IPS-20b (cell line): ENCODE measurements around the gene PLK3.

Experiments
- H3K27ac ChIP-seq: one replicate; pipeline ENCODE4 v1.5.1; 2013; ENCODE audit warnings: low read length
- H3K27me3 ChIP-seq: 2 replicates; pipeline ENCODE4 v1.6.1; 2013; ENCODE audit warnings: mild to moderate bottlenecking, low read length, inconsistent platforms; ENCODE audit not compliant: insufficient read depth
- H3K36me3 ChIP-seq: 2 replicates; pipeline ENCODE4 v1.6.1; 2013; ENCODE audit warnings: low read depth, mild to moderate bottlenecking, inconsistent platforms, low read length, moderate library complexity; ENCODE audit not compliant: insufficient read depth
- H3K4me1 ChIP-seq: 2 replicates; pipeline ENCODE4 v1.6.1; 2013; ENCODE audit warnings: mild to moderate bottlenecking, control low read depth, inconsistent platforms, low read length, moderate library complexity; ENCODE audit not compliant: insufficient read depth
- H3K4me3 ChIP-seq: 2 replicates; pipeline ENCODE4 v1.5.1; 2013; ENCODE audit warnings: mild to moderate bottlenecking, low read length, inconsistent platforms
- H3K9ac ChIP-seq: 2 replicates; pipeline ENCODE4 v1.6.1; 2013; ENCODE audit warnings: low read depth, mild to moderate bottlenecking, inconsistent platforms, low read length, moderate library complexity
- H3K9me3 ChIP-seq: 2 replicates; pipeline ENCODE4 v1.6.1; 2013; ENCODE audit warnings: mild to moderate bottlenecking, low read depth, low read length, inconsistent platforms; ENCODE audit not compliant: insufficient read depth

Gene PLK3

DNA sequence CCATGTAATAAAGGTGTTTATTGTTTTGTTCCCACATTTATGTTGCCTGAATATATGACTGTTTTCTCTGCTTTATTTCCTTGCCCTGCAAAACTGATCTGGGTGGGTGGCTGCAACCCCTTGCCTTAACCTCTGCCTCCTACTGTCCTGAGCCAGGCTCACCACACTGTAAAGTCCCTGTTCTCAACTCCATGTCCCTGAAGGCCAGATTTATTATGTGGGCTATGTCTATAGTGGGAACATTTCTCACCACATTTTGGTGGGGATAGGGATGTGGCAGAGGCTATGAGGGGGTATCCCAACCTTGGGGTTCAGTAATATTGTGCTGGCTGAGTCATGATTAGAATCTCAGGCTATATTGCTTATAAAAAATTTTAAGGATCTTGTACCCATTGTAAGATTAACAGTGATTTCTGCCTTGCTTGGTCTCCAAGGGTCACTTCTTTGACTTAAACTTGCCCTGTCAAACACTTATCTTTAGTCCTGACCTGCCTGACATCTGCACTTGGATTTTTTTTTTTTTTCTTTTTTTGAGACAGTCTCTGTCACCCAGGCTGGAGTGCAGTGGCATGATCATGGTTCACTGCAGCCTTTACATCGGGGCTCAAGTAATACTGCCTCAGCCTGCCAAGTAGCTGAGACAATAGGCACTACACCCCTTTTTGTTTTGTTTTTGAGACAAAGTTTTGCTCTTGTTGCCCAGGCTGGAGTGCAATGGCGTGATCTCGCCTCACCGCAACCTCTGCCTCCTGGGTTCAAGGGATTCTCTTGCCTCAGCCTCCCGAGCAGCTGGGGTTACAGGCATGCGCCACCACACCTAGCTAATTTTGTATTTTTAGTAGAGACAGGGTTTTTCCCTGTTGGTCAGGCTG is 21.2 kb upstream of the PLK3 start:
- peaks cover 8% of the 10 kb centered on the region; the same call in 1 of the 2 replicates for H3K4me1 ChIP-seq
- no peaks in the 10 kb centered on the region for H3K27me3 ChIP-seq
- H3K4me3 ChIP-seq = no peak overlapping the region; the same call in none of the 2 replicates
- H3K9ac ChIP-seq = peak overlapping the region; percentile 99; the same call in 1 of the 2 replicates
- H3K27ac ChIP-seq = no peak overlapping the region
- H3K9me3 ChIP-seq = no peaks in the 10 kb centered on the region
- H3K36me3 ChIP-seq = peaks cover 56% of the 10 kb centered on the region

DNA sequence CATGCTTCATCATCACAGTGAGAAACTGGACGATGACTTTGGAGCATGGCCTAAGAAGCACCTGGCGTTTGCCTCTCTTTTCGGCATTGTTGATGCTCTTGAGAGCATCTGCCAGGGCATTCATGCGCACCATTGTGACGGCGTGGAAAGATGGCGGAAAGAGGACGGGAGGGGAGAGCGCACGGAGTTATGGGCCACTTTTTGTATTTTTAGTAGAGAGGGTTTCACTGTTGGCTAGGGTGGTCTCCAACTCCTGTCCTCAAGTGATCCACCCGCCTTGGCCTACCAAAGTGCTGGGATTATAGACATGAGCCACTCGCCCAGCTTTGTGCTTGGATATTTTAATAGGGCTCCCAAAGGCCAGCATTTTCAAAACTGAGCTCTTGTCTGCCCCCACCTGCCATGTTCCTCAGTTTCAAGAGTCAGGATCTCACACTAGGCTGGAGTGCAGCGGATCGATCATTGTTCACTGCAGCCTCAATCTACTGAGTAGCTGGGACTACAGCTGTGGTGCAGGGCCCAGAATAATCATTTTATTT is 19.5 kb upstream of the PLK3 start:
- Histone ChIP-seq H3K9ac (no peak overlapping the region), H3K27ac (no peak overlapping the region), H3K9me3 (no peaks in the 10 kb centered on the region)

DNA sequence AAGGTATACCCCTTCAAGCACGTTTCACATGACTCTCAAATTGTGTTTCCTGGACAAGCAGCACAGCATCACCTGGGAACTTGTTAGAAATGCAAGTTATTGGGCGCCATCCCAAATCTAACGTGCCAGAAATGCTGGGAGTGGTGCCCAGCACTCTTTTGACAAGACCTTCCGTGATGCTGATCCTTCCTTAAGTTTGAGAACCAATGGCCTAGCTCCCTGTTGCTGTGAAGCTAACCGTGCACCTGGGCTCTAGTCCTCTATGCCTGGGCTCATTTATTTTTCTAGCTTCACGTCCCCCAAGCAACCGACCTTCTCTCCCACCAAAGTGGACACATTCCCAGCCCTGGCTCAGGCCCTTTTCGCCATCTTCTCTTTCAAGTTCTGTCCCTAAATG is 16.5 kb upstream of the PLK3 start:
- Histone ChIP-seq H3K4me3 (peak overlapping the region; percentile 53), H3K27ac (no peak overlapping the region), H3K9ac (peak overlapping the region; percentile 66; the same call in 1 of the 2 replicates), H3K36me3 (peaks cover 27% of the 10 kb centered on the region), H3K27me3 (peaks cover 23% of the 10 kb centered on the region), H3K4me1 (peaks cover 15% of the 10 kb centered on the region; the same call in 1 of the 2 replicates), H3K9me3 (no peaks in the 10 kb centered on the region)

More for the DNA sequence above, 19.5 kb upstream of the PLK3 start:
- H3K27me3 ChIP-seq = peaks cover 13% of the 10 kb centered on the region
- peaks cover 56% of the 10 kb centered on the region for H3K36me3 ChIP-seq
- H3K4me3 ChIP-seq = no peak overlapping the region
- H3K4me1 ChIP-seq = peaks cover 11% of the 10 kb centered on the region; the same call in 1 of the 2 replicates

DNA sequence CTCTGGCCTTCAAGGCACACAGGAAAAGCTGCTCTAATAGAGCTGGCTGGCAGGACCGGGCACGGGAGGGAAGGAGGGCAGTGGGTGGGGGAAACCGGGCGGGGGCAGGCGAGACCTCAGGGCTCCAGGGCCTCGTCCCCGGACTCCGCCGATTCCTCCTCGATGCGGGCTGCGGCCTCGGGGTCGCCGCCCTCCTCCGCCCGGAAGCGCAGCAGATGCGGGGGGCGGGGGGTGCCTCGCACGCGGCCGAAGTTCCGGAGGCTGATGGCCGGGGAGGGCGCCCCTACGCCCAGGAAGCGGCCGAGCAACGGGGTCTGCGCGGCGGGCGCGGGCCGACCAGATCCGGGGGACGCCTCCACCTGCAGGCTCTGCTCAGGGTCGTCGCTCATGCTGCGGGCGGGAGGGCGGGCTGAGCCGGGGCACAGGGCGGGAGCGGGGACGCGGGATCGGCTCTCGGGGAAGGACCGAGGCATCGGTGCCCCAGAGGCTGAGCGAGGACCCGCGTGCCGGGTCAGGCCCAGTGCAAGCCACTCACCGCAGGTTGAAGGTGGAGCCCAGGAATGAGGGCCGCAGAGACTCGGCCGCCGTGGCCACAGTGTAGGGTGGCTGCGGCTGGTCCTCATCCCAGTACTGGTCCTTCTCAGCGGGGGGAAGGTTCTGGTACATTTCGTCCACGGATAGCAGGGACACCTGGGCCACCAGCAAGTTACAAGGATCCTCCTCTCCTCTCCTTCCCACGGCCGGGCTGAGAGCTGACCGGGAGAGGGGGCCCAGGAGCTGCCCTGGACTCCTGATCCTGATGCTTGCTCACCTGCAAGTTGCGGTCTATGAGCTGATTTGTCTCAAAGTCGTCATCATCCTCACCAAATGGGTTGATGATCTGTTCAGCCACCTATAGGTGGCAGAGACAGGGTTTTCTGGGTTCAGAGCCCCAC is 15.8 kb upstream of the PLK3 start:
- Histone ChIP-seq H3K27ac (no peak overlapping the region), H3K4me3 (peak overlapping the region; percentile 64), H3K4me1 (peaks cover 15% of the 10 kb centered on the region; the same call in 1 of the 2 replicates), H3K27me3 (peaks cover 23% of the 10 kb centered on the region), H3K9ac (peak overlapping the region; percentile 72; the same call in 1 of the 2 replicates), H3K36me3 (peaks cover 20% of the 10 kb centered on the region), H3K9me3 (no peaks in the 10 kb centered on the region)

DNA sequence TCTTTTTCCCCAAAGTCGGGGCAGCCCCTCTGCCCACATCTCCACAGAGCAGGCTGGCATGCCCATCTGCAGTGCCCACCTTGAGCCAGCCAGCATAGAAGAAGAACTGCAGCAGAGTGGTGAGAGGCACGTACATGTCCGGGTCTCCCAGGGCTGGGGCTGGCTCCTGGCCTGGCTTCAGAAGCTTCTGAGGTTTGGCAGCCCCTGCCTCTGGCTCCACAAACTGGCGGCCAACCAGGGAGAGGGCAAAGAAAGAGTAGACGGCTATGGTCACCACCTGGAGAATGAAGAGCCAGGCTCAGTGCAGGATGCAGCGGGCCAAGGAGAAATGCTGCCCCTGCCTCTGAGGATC is 15.2 kb upstream of the PLK3 start:
- Histone ChIP-seq H3K36me3 (peaks cover 13% of the 10 kb centered on the region; the same call in 1 of the 2 replicates), H3K27me3 (peaks cover 23% of the 10 kb centered on the region), H3K27ac (no peak overlapping the region), H3K4me3 (peak overlapping the region; percentile 64), H3K9me3 (no peaks in the 10 kb centered on the region), H3K4me1 (peaks cover 18% of the 10 kb centered on the region; the same call in 1 of the 2 replicates), H3K9ac (no peak overlapping the region)

DNA sequence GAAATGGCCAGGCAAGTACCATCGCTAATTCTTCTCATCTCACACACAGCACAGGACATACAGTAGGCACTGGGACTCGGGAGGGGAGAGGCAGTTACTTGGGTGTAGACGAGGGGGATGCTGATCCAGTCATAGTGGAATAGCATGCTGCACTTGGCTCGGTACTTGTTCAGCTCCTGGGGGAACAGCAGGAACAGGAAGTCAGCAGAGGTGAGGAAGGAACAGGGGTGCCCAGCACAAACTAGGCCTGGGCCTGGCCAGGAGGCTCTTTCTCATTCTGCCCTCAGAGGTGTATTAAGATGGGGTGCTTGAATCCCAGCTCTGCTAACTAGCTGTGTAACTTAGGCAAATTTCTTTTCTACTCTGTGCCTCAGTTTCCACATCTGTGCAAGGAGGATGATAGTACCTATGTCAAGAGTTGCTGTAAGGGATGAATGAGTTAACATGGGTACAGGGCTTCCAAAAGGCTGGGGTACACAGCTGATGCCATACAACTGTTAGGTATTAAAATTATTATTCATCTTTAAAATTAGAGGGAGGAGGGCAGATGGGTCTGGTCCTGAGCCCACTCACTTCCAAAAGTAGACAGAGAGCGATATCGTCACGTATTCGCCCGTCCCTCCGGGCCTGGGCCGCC is 14.6 kb upstream of the PLK3 start:
- H3K36me3 ChIP-seq = peaks cover 9% of the 10 kb centered on the region; the same call in 1 of the 2 replicates
- no peaks in the 10 kb centered on the region for H3K9me3 ChIP-seq
- peak overlapping the region; percentile 66; the same call in 1 of the 2 replicates for H3K4me3 ChIP-seq
- H3K9ac ChIP-seq = peak overlapping the region; percentile 75; the same call in 1 of the 2 replicates
- peaks cover 23% of the 10 kb centered on the region for H3K27me3 ChIP-seq
- H3K27ac ChIP-seq = no peak overlapping the region
- H3K4me1 ChIP-seq = peaks cover 18% of the 10 kb centered on the region; the same call in 1 of the 2 replicates

DNA sequence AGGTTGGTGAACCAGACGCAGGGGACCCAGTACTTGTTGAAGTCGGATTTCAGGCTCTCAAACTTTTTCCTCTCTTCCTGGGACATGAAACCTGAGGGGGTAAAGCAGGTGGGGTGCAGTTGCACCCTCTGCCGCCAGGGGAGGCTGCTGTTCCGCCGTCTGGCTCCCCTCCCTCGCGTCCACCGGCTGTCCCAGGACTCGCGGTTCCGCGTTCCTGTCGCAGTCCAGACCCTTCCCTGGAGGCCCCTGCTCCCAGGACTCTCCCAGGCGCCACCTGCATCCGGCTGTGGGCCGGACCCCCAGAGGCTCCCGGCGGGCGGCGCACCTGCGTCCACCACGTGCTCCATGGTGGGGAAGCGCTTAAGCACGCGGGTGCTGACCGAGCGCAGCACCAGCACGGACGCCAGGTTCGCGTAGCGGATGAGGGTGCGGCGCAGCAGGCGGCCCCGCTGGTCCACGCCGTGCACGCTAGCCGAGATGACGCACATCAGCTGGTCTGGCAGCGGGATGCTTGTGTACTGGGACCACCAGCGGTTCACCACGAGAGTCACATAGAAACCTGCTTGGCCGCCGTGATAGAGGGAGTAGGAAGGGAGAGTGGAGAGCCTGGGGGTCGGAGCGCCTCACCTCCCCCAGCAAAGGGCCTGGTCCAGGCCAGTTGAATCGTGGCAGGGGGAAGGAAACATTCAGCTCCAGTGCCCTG is 13.9 kb upstream of the PLK3 start:
- Histone ChIP-seq H3K9me3 (no peaks in the 10 kb centered on the region), H3K36me3 (peaks cover 3% of the 10 kb centered on the region; the same call in 1 of the 2 replicates), H3K9ac (peak overlapping the region; percentile 75; the same call in 1 of the 2 replicates), H3K4me1 (peaks cover 18% of the 10 kb centered on the region; the same call in 1 of the 2 replicates), H3K27ac (no peak overlapping the region), H3K4me3 (peak overlapping the region; percentile 66), H3K27me3 (peaks cover 23% of the 10 kb centered on the region)

DNA sequence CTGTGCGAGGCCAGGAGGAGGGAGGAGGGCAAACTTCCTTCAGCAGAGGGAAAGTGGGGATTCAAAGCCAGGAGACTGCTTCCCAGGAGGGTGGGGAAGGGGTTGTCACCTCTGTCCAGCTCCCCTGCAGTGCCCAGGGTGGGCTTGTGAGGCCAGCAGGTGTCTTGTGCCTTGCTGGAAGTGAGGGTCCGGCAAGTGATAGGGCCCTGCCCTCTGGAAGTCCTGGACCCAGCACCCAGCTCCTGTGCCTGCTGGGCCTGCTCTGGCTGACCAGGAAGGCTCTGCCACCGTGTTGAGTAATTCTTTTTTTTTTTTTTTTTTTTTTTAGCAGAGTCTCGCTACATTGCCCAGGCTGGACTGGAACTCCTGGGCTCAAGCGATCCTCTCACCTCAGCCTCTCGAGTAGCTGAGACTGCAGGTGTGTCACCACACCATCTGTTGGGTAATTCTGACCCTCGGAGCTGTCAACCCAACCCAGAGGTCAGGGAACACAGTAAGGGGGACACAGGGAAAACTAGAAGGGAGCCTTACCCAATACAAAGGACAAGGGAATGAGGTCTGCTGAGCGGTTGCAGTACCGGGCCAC is 13.2 kb upstream of the PLK3 start:
- Histone ChIP-seq H3K4me1 (peaks cover 18% of the 10 kb centered on the region; the same call in 1 of the 2 replicates), H3K9ac (peak overlapping the region; percentile 75; the same call in 1 of the 2 replicates), H3K4me3 (peak overlapping the region; percentile 66; the same call in 1 of the 2 replicates), H3K27ac (no peak overlapping the region), H3K36me3 (no peaks in the 10 kb centered on the region), H3K9me3 (no peaks in the 10 kb centered on the region), H3K27me3 (peaks cover 23% of the 10 kb centered on the region)

DNA sequence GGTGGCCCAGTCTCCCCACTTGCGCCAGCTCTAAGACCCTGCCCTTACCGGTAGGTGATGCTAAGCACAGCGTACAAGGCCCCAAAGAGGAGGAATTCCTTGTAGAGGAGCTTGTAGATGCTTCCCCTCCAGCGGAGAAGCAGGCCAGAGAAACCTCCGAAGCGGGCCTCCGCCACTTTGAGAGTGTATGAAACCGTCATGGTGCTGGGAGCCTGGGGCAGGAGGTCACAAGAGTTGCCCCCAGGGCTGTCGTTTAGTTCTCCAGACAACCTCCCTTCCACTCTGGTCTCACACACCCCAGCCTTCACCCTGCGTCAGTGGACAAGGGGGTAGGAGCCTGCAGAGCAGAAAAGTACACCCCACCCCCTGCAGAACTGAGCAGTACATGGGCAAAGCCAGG is 12.7 kb upstream of the PLK3 start:
- no peaks in the 10 kb centered on the region for H3K9me3 ChIP-seq
- no peak overlapping the region for H3K9ac ChIP-seq
- H3K4me1 ChIP-seq = peaks cover 18% of the 10 kb centered on the region; the same call in 1 of the 2 replicates
- H3K27ac ChIP-seq = no peak overlapping the region
- peaks cover 23% of the 10 kb centered on the region for H3K27me3 ChIP-seq
- H3K36me3 ChIP-seq = no peaks in the 10 kb centered on the region
- no peak overlapping the region for H3K4me3 ChIP-seq
